Cardiac muscle cell (in vitro differentiated cells and primary cell): ENCODE results near the gene GALNT10. TPM values are rescaled to one million over a fixed set of nuclear protein-coding genes. Genes with fewer than 3 reads are reported as not detected.

Source experiments
- DNase-seq, 2 donors: peaks; one replicate each; pipeline versions ENCODE4 v3.0.0 to v3.0.0-alpha.2; 2010 to 2017; ENCODE audit warnings: low read depth in 1 of 2, low spot score in 1 of 2
- H3K27ac ChIP-seq: fragments of 200-600 bp; sonication (generic); 2 replicates; pipeline ENCODE4 v1.5.1; 2016
- H3K27me3 ChIP-seq: fragments of 200-600 bp; sonication (generic); 2 replicates; pipeline ENCODE4 v1.6.0; 2016; ENCODE audit warnings: control low read depth
- H3K36me3 ChIP-seq: fragments of 200-600 bp; sonication (generic); 2 replicates; pipeline ENCODE4 v1.5.1; 2016; ENCODE audit warnings: control low read depth
- H3K4me1 ChIP-seq: fragments of 200-600 bp; sonication (generic); 2 replicates; pipeline ENCODE4 v1.8.1; 2017; ENCODE audit warnings: low read depth, mild to moderate bottlenecking, mixed run types
- H3K4me3 ChIP-seq: fragments of 200-600 bp; sonication (generic); 2 replicates; pipeline ENCODE4 v1.5.1; 2016; ENCODE audit warnings: mild to moderate bottlenecking
- H3K9me3 ChIP-seq: fragments of 200-600 bp; sonication (generic); 2 replicates; pipeline ENCODE4 v1.5.1; 2017; ENCODE audit warnings: low read depth, mild to moderate bottlenecking, control low read depth
- CTCF ChIP-seq: IDR thresholded peaks from 2 replicates; pipeline ENCODE4 v1.5.1; 2012; ENCODE audit warnings: low read depth, mild to moderate bottlenecking, low read length
- polyA plus RNA-seq: library from polyadenylated mRNA; unstranded; fragments of >200 nt; fragmentation: Nextera tagmentation; extraction: Ambion mirVana; gene quantifications from 2 replicates; pipeline ENCODE4 v1.2.1, GENCODE V29; 2016
- total RNA-seq: library from RNA; depleted of rRNA; stranded (reverse); fragments of >200 nt; gene quantifications from 2 replicates; pipeline ENCODE4 v1.2.3, GENCODE V29; 2016

The GALNT10 gene
- total and polyA plus RNA-seq, 2 experiments from 2014 or later, result 8.2 TPM

DNA sequence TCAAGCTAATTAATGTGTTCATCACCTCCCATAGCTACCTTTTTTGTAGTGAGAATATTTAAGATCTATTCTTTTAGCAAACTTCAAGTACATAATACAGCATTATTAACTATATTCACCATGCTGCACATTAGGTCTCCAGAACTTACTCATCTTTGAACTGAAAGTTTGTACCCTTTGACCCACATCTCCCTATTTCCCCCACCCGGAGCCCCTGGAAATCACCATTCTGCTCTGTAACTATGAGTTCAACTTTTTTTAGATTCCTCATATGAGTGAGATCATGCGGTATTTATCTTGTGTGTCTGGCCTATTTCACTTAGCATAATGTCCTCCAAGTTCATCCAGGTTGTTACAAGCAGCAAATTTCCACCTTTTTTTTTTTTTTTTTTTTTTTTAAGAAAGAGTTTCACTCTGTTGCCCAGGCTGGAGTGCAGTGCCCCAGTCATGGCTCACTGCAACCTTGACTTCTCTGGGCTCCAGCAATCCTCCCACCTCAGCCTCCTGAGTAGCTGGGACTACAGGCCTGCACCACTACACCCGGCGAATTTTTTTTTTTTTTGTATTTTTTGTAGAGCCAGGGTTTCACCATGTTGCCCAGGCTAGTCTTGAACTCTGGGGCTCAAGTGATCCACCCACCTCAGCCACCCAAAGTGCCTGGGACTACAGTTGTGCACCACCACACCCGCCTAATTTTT lies 154.9 kb downstream of the GALNT10 start:
- H3K27me3 ChIP-seq, result no peaks in the 10 kb centered on the region
- H3K36me3 ChIP-seq, result no peaks in the 10 kb centered on the region
- no peak for TF ChIP-seq CTCF
- H3K9me3 ChIP-seq, result no peaks in the 10 kb centered on the region
- DNase-seq, result no peak
- H3K4me3 ChIP-seq, result no peak overlapping the region
- H3K27ac ChIP-seq, result no peak overlapping the region
- H3K4me1 ChIP-seq, result peaks cover 17% of the 10 kb centered on the region

- no peaks in the 10 kb centered on the region for H3K9me3 ChIP-seq
- H3K4me3 ChIP-seq, result no peak overlapping the region
- H3K36me3 ChIP-seq, result no peaks in the 10 kb centered on the region
- no peak overlapping the region for H3K27ac ChIP-seq
- TF ChIP-seq CTCF, result no peak
- H3K27me3 ChIP-seq, result no peaks in the 10 kb centered on the region
- peaks cover 17% of the 10 kb centered on the region for H3K4me1 ChIP-seq
- no peak for DNase-seq
These were observed 155.9 kb downstream of the GALNT10 start for GRCh38 chr5:154346427-154346826.

- no peak for DNase-seq
- no peaks in the 10 kb centered on the region for H3K4me1 ChIP-seq
- no peaks in the 10 kb centered on the region for H3K9me3 ChIP-seq
- no peak for TF ChIP-seq CTCF
- no peak overlapping the region for H3K27ac ChIP-seq
- no peaks in the 10 kb centered on the region for H3K36me3 ChIP-seq
- H3K4me3 ChIP-seq, result no peak overlapping the region
- H3K27me3 ChIP-seq, result no peaks in the 10 kb centered on the region
These were observed 159.2 kb downstream of the GALNT10 start for GRCh38 chr5:154349626-154350264.

DNA sequence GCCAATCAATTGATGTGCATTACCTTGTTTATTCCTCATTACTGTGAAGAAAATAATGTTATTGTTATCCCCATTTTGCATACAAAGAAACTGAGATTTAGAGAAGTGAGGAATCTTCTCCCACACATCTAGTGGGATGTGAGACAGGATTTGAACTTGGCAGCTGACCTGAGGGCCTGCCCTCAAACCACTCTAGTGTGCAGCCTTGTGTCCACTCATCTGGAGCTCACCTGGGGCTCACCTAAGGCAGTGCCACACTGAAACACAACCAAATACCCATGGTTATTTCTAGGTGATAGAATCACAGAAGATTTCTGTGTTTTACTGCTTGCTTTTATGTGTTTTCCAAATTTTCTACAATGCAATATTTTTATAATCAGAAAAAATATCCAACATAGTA lies 160.6 kb downstream of the GALNT10 start:
- Histone ChIP-seq H3K9me3 (no peaks in the 10 kb centered on the region), H3K27me3 (no peaks in the 10 kb centered on the region), H3K36me3 (no peaks in the 10 kb centered on the region), H3K4me3 (no peak overlapping the region), H3K27ac (no peak overlapping the region), H3K4me1 (no peaks in the 10 kb centered on the region)
- TF ChIP-seq CTCF, result no peak
- DNase-seq, result no peak

DNA sequence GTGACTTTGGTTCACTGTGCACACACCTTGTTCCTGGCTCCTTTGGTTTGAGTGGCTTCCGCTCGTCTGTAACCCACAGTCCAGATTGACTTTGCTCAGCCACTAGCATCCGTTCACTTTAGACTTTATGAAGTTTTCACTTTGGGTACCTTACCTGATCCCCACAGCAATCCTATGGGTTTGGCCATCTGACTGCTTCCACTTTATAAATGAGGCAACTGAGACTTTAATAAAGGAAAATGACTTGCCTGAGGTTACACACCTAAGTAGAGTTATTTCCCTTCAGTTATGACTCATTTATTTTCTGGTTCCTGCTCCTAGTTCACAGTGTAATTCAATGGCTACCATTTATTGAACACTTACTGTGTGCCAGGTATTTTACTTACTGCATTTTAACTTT lies 161.0 kb downstream of the GALNT10 start:
- no peaks in the 10 kb centered on the region for H3K36me3 ChIP-seq
- no peaks in the 10 kb centered on the region for H3K9me3 ChIP-seq
- no peaks in the 10 kb centered on the region for H3K4me1 ChIP-seq
- no peak for TF ChIP-seq CTCF
- H3K27ac ChIP-seq, result no peak overlapping the region
- no peaks in the 10 kb centered on the region for H3K27me3 ChIP-seq
- no peak for DNase-seq
- H3K4me3 ChIP-seq, result no peak overlapping the region
